H1 (cell line): ENCODE measurements around the gene HHIP. TPM values are rescaled to one million over a fixed set of nuclear protein-coding genes. Genes with fewer than 3 reads are reported as not detected.

ENCODE experiments used
- CTCF ChIA-PET: fragments of 300-600 bp; sonication (Branson Sonifier 250); formaldehyde crosslinking; loops from one replicate; lab custom pipeline; 2021; ENCODE audit not compliant: partially characterized antibody; lab: Charles Lee
- POLR2A ChIA-PET: fragments of 300-600 bp; sonication (Branson Sonifier 250); formaldehyde crosslinking; loops from one replicate; lab custom pipeline; 2021; ENCODE audit warnings: inconsistent platforms; ENCODE audit not compliant: partially characterized antibody; lab: Charles Lee
- DNase-seq, 2 experiments: peaks; one replicate each; pipeline versions ENCODE4 v3.0.0 to v3.0.0-alpha.2; 2010 to 2022; ENCODE audit warnings: low spot score in 2 of 2, low read depth in 1 of 2, mixed read lengths in 1 of 2
- FAIRE-seq: peaks from 2 replicates; lab custom pipeline; 2011; peaks lifted over from hg19 to GRCh38; lab: Jason Lieb, UNC
- H2AFZ ChIP-seq: 2 replicates; pipeline ENCODE4 v1.8.1; 2012; ENCODE audit warnings: low read length, inconsistent platforms
- H2AK5ac ChIP-seq: 2 replicates; pipeline ENCODE4 v1.6.1; 2013; ENCODE audit warnings: low read depth, low read length
- H2BK120ac ChIP-seq: replicated peaks from 2 replicates; pipeline ENCODE3; 2013; ENCODE audit warnings: low read depth, low read length, inconsistent platforms
- H2BK12ac ChIP-seq: 2 replicates; pipeline ENCODE4 v1.6.1; 2013; ENCODE audit warnings: low read depth, low read length
- H2BK15ac ChIP-seq: 2 replicates; pipeline ENCODE4 v1.6.1; 2013; ENCODE audit warnings: low read length
- H2BK20ac ChIP-seq: 2 replicates; pipeline ENCODE4 v1.6.1; 2013; ENCODE audit warnings: low read length
- H2BK5ac ChIP-seq: 2 replicates; pipeline ENCODE4 v1.6.1; 2013; ENCODE audit warnings: low read depth, low read length
- H3K14ac ChIP-seq: 2 replicates; pipeline ENCODE4 v1.6.1; 2013; ENCODE audit warnings: inconsistent platforms; ENCODE audit not compliant: insufficient read length
- H3K18ac ChIP-seq: 2 replicates; pipeline ENCODE4 v1.6.1; 2013; ENCODE audit warnings: low read length; ENCODE audit errors: extremely low read depth
- H3K23ac ChIP-seq: 2 replicates; pipeline ENCODE4 v1.6.1; 2013; ENCODE audit warnings: inconsistent platforms; ENCODE audit not compliant: insufficient read length
- H3K23me2 ChIP-seq: 2 replicates; pipeline ENCODE4 v1.6.1; 2013; ENCODE audit warnings: low read depth, low read length
- H3K27ac ChIP-seq: 2 replicates; pipeline ENCODE4 v1.6.1; 2011; ENCODE audit warnings: low read depth, low read length, inconsistent platforms
- H3K27me3 ChIP-seq, 4 experiments: replicated peaks in 1 of 4; 1 replicate in 1 of 4; 2 replicates in 3 of 4; pipeline versions ENCODE4 v1.6.1 to v1.8.1; 2011 to 2013; ENCODE audit warnings: low read length in 3 of 4, mild to moderate bottlenecking in 3 of 4, inconsistent platforms in 2 of 4, mixed read lengths in 2 of 4, moderate library complexity in 1 of 4; ENCODE audit not compliant: control insufficient read depth in 3 of 4, insufficient read depth in 3 of 4; ENCODE audit errors: extremely low read depth in 1 of 4
- H3K36me3 ChIP-seq, 4 experiments: 2 replicates each; pipeline versions ENCODE4 v1.6.1 to v1.8.1; 2011 to 2013; ENCODE audit warnings: mild to moderate bottlenecking in 4 of 4, low read length in 3 of 4, moderate library complexity in 2 of 4, control low read depth in 1 of 4, inconsistent platforms in 1 of 4; ENCODE audit not compliant: insufficient read depth in 4 of 4, control insufficient read depth in 2 of 4
- H3K4ac ChIP-seq: replicated peaks from 2 replicates; pipeline ENCODE3; 2013; ENCODE audit warnings: low read length, low read depth, mixed read lengths, inconsistent platforms; ENCODE audit not compliant: insufficient read length
- H3K4me1 ChIP-seq, 4 experiments: replicated peaks in 1 of 4; 1 replicate in 1 of 4; 2 replicates in 3 of 4; pipeline versions ENCODE4 v1.6.1 to v1.8.1; 2011 to 2013; ENCODE audit warnings: low read length in 3 of 4, inconsistent platforms in 2 of 4, mixed read lengths in 1 of 4; ENCODE audit not compliant: insufficient read depth in 4 of 4, control insufficient read depth in 3 of 4
- H3K4me2 ChIP-seq, 2 experiments: 2 replicates each; pipeline versions ENCODE4 v1.6.1 to v1.8.1; 2011 to 2013; ENCODE audit warnings: low read depth in 2 of 2, low read length in 2 of 2, control low read depth in 1 of 2, inconsistent platforms in 1 of 2, mild to moderate bottlenecking in 1 of 2; ENCODE audit not compliant: insufficient read depth in 1 of 2
- H3K4me3 ChIP-seq, 4 experiments: fragments of 200-600, 300-600 bp in 1 of 4; sonication (generic), shearing (Covaris generic), sonication (Bioruptor Twin) in 1 of 4; 2 replicates each; pipeline versions ENCODE4 v1.5.1 to v1.8.1; 2011 to 2016; ENCODE audit warnings: low read length in 4 of 4, low read depth in 3 of 4, control low read depth in 2 of 4, inconsistent platforms in 2 of 4, mild to moderate bottlenecking in 2 of 4, mixed read lengths in 1 of 4, moderate library complexity in 1 of 4; ENCODE audit not compliant: insufficient read depth in 2 of 4; ENCODE audit errors: extremely low read depth in 1 of 4
- H3K56ac ChIP-seq: replicated peaks from 2 replicates; pipeline ENCODE3; 2013; ENCODE audit warnings: low read depth, mild to moderate bottlenecking, mixed read lengths, low read length, inconsistent platforms; ENCODE audit not compliant: insufficient read length
- H3K79me1 ChIP-seq: 2 replicates; pipeline ENCODE4 v1.6.1; 2013; ENCODE audit warnings: low read depth, low read length, control low read depth
- H3K79me2 ChIP-seq, 2 experiments: 2 replicates each; pipeline versions ENCODE4 v1.6.1 to v1.8.1; 2012 to 2013; ENCODE audit warnings: low read length in 2 of 2, mild to moderate bottlenecking in 2 of 2, inconsistent platforms in 1 of 2; ENCODE audit not compliant: insufficient read depth in 2 of 2, control insufficient read depth in 1 of 2
- H3K9ac ChIP-seq, 4 experiments: replicated peaks in 1 of 4; 1 replicate in 1 of 4; 2 replicates in 3 of 4; pipeline versions ENCODE4 v1.6.1 to v1.8.1; 2011 to 2013; ENCODE audit warnings: low read depth in 3 of 4, low read length in 3 of 4, control low read depth in 2 of 4, mild to moderate bottlenecking in 2 of 4, moderate library complexity in 2 of 4, inconsistent platforms in 1 of 4; ENCODE audit errors: extremely low read depth in 1 of 4
- H3K9me3 ChIP-seq, 2 experiments: 2 replicates each; pipeline versions ENCODE4 v1.6.1 to v1.8.1; 2012 to 2013; ENCODE audit warnings: mild to moderate bottlenecking in 2 of 2, moderate library complexity in 2 of 2, control low read depth in 1 of 2, inconsistent platforms in 1 of 2, low read depth in 1 of 2, low read length in 1 of 2, mixed read lengths in 1 of 2; ENCODE audit not compliant: insufficient read depth in 2 of 2
- H4K20me1 ChIP-seq, 2 experiments: replicated peaks in 1 of 2; 2 replicates each; pipeline versions ENCODE3 to v1.8.1; 2011 to 2013; ENCODE audit warnings: inconsistent platforms in 2 of 2, low read length in 2 of 2, mild to moderate bottlenecking in 1 of 2; ENCODE audit not compliant: insufficient read depth in 2 of 2, control insufficient read depth in 1 of 2
- H4K5ac ChIP-seq: 2 replicates; pipeline ENCODE4 v1.6.1; 2013; ENCODE audit warnings: low read length, low read depth, mixed read lengths, inconsistent platforms; ENCODE audit not compliant: insufficient read length
- H4K8ac ChIP-seq: 2 replicates; pipeline ENCODE4 v1.8.0; 2013; ENCODE audit warnings: mild to moderate bottlenecking, moderate library complexity, low read length, inconsistent platforms; ENCODE audit not compliant: insufficient read depth; ENCODE audit errors: extremely low read depth
- H4K91ac ChIP-seq: replicated peaks from 2 replicates; pipeline ENCODE3; 2013; ENCODE audit warnings: low read length, mixed read lengths, inconsistent platforms; ENCODE audit not compliant: insufficient read length
- ATF3 ChIP-seq: IDR thresholded peaks from 2 replicates; pipeline ENCODE4 v1.6.1; 2011; ENCODE audit warnings: low read depth, mild to moderate bottlenecking, low read length; ENCODE audit not compliant: insufficient read depth
- BACH1 ChIP-seq: IDR thresholded peaks from 2 replicates; pipeline ENCODE4 v1.6.1; 2012; ENCODE audit warnings: low read length, improper control_type of control experiment
- BCL11A ChIP-seq, 2 experiments: IDR thresholded peaks; one replicate each; pipeline ENCODE4 v1.6.1; 2011; ENCODE audit warnings: low read depth in 2 of 2, low read length in 2 of 2, mild to moderate bottlenecking in 2 of 2
- CBX5 ChIP-seq: fragments of 300-800, 300-1000 bp; sonication (generic); IDR thresholded peaks from 2 replicates; pipeline ENCODE4 v1.7.1; 2016; ENCODE audit warnings: antibody characterized with exemption, low read length, low read depth
- CHD2 ChIP-seq: IDR thresholded peaks from 2 replicates; pipeline ENCODE4 v1.6.1; 2012; ENCODE audit warnings: low read length, improper control_type of control experiment
- EGR1 ChIP-seq: IDR thresholded peaks from 2 replicates; pipeline ENCODE4 v1.6.1; 2011; ENCODE audit warnings: low read depth, low read length, borderline replicate concordance
- GTF2F1 ChIP-seq: IDR thresholded peaks from 2 replicates; pipeline ENCODE4 v1.6.1; 2012; ENCODE audit warnings: low read depth, low read length, improper control_type of control experiment, borderline replicate concordance
- HDAC6 ChIP-seq: IDR thresholded peaks from one replicate; pipeline ENCODE4 v1.7.1; 2012; ENCODE audit warnings: low read depth, mild to moderate bottlenecking, inconsistent platforms, low read length, moderate library complexity
- KDM1A ChIP-seq: fragments of 200-600, 300-600 bp; sonication (generic); IDR thresholded peaks from 2 replicates; pipeline ENCODE4 v1.7.1; 2016; ENCODE audit warnings: mild to moderate bottlenecking, low read length, borderline replicate concordance
- NANOG ChIP-seq: IDR thresholded peaks from 2 replicates; pipeline ENCODE4 v1.6.1; 2011; ENCODE audit warnings: low read length, low read depth, mild to moderate bottlenecking, inconsistent platforms; ENCODE audit not compliant: insufficient read depth, poor library complexity, severe bottlenecking
- PHF8 ChIP-seq: fragments of 200-600 bp; sonication (generic); conservative IDR thresholded peaks from 2 replicates; pipeline ENCODE4 v1.7.1; 2012; ENCODE audit warnings: low read depth, mild to moderate bottlenecking, inconsistent platforms, low read length, moderate library complexity
- POLR2AphosphoS5 ChIP-seq: IDR thresholded peaks from 2 replicates; pipeline ENCODE4 v1.6.1; 2011; ENCODE audit warnings: low read depth, low read length
- SIRT6 ChIP-seq: IDR thresholded peaks from one replicate; pipeline ENCODE4 v1.7.1; 2012; ENCODE audit warnings: low read length, inconsistent platforms
- SP1 ChIP-seq: IDR thresholded peaks from 2 replicates; pipeline ENCODE4 v1.6.1; 2011; ENCODE audit warnings: low read depth, low read length
- SRF ChIP-seq: IDR thresholded peaks from 2 replicates; pipeline ENCODE4 v1.6.1; 2011; ENCODE audit warnings: mild to moderate bottlenecking, low read depth, low read length, moderate library complexity
- ZNF274 ChIP-seq: IDR thresholded peaks from 2 replicates; pipeline ENCODE4 v1.7.0; 2012; ENCODE audit warnings: low read length, borderline replicate concordance; ENCODE audit errors: extremely low read depth
- WGBS, 2 experiments: shearing (Covaris generic) in 1 of 2; methylation state at CpG; one replicate each; pipeline versions ENCODE4 v1.1.6 to v1.1.7; 2013 to 2015; ENCODE audit warnings: low lambda C conversion rate in 2 of 2, mixed read lengths in 2 of 2, inconsistent platforms in 1 of 2, low coverage in 1 of 2, missing lambda C conversion rate in 1 of 2; ENCODE audit not compliant: insufficient replicate concordance in 2 of 2, insufficient coverage in 1 of 2, insufficient read length in 1 of 2; ENCODE audit errors: extremely low coverage in 1 of 2, missing lambda C conversion rate in 1 of 2; 5-methylcytosine and 5-hydroxymethylcytosine counted together
- polyA plus RNA-seq, 7 experiments: library from polyadenylated mRNA; depleted of rRNA in 3 of 7; stranded (reverse) in 5 of 7; unstranded in 2 of 7; fragments of >200 nt in 5 of 7; fragments of 200-250 nt in 2 of 7; gene quantifications; 1 replicate in 5 of 7; 2 replicates in 1 of 7; 4 replicates in 1 of 7; pipeline versions ENCODE4 v1.2.1 to v1.2.3, GENCODE V29; 2011 to 2013; ENCODE audit warnings: missing spikeins in 2 of 7, mixed read lengths in 2 of 7
- total RNA-seq: library from RNA; stranded (reverse); fragmentation: NEBNext Ultra II Directional; extraction: Animal tissue kit (Norgen Biotek cat#: 25700); gene quantifications from 2 replicates; pipeline ENCODE4 v1.2.1, GENCODE V29; 2021

HHIP gene
- total and polyA plus RNA-seq, 2 of the 8 experiments (the other 6 are each of a cell fraction or from before 2014, with no cell fraction given): 0.05 to 1.3 TPM

- ChIA-PET CTCF (interaction anchor here (0.7 kb wide), 1 partner anchor 348 kb away, joined by 3 read pairs; no protein-coding TSS in a partner anchor), POLR2A (no interaction called here)
- Histone ChIP-seq H4K5ac (no peak overlapping the region), H3K4ac (no peak overlapping the region), H3K79me2 (no peaks in the 10 kb centered on the region), H2BK15ac (no peak overlapping the region), H2BK12ac (no peak overlapping the region), H3K79me1 (no peaks in the 10 kb centered on the region), H3K27me3 (no peaks in the 10 kb centered on the region), H3K4me1 (no peaks in the 10 kb centered on the region), H4K91ac (no peak overlapping the region), H2BK20ac (no peak overlapping the region), H3K23me2 (no peaks in the 10 kb centered on the region), H2AK5ac (no peak overlapping the region), H4K20me1 (no peaks in the 10 kb centered on the region), H3K4me3 (no peak overlapping the region), H2BK120ac (no peak overlapping the region), H3K9me3 (no peaks in the 10 kb centered on the region), H3K14ac (no peak overlapping the region), H3K9ac (no peak overlapping the region), H3K36me3 (no peaks in the 10 kb centered on the region), H2AFZ (no peak overlapping the region), H3K4me2 (no peak overlapping the region), H4K8ac (no peak overlapping the region), H3K23ac (no peak overlapping the region), H3K18ac (no peak overlapping the region), H3K27ac (no peak overlapping the region), H3K56ac (no peak overlapping the region), H2BK5ac (no peak overlapping the region)
- TF ChIP-seq SIRT6 (no peak), CHD2 (no peak), SRF (no peak), PHF8 (no peak), ZNF274 (no peak), CBX5 (no peak), BACH1 (no peak), HDAC6 (no peak), NANOG (no peak), POLR2AphosphoS5 (no peak), ATF3 (no peak), GTF2F1 (no peak), EGR1 (no peak), KDM1A (no peak), BCL11A (IDR thresholded peaks at IDR 0.05; ENCODE audit: low read depth in 2 of 2, low read length in 2 of 2) (no peak), SP1 (no peak)
- 79% methylated on average over 3 of the region's 3 CpGs; no CpG with 5 or more reads in 1 of the 2 experiments for WGBS, 2 experiments
- no peak for FAIRE-seq
- DNase-seq: no peak
These were observed 66.8 kb downstream of the HHIP start for GRCh38 chr4:144712775-144713174.
